Thyroid gland (tissue), 4 donors: ENCODE results near the gene PAX3.

ENCODE experiments used
- CTCF ChIP-seq, 6 experiments: fragments of 200-600 bp in 3 of 6; fragments of 450-650 bp in 3 of 6; sonication (generic) in 3 of 6; IDR thresholded peaks; one replicate each; pipeline ENCODE4 v1.5.1; 2016 to 2019; ENCODE audit warnings: antibody characterized with exemption in 6 of 6, mild to moderate bottlenecking in 2 of 6, inconsistent platforms in 1 of 6, moderate library complexity in 1 of 6
- POLR2A ChIP-seq, 2 donors: fragments of 450-650 bp; IDR thresholded peaks; one replicate each; pipeline ENCODE4 v1.6.1; 2017; ENCODE audit warnings: antibody characterized with exemption in 2 of 2, mild to moderate bottlenecking in 2 of 2, moderate library complexity in 1 of 2

- TF ChIP-seq CTCF (IDR thresholded peaks at IDR 0.05) (no peak), POLR2A (IDR thresholded peaks at IDR 0.05) (no peak)
These were observed 33.3 kb upstream of the PAX3 start for GRCh38 chr2:222332116-222332515.
